Ecto neural progenitor cell (in vitro differentiated cells): Measurements from ENCODE around the gene SNRPD1.
"Not testable (repeated sequence)": the region's sequence is repeated elsewhere in the genome, so short reads cannot be mapped to it uniquely, and the experiment has no call there.

Experiments used
- DNase-seq: peaks from one replicate; pipeline ENCODE4 v3.0.0-alpha.2; 2018; ENCODE audit warnings: low spot score

SNRPD1 gene

DNA sequence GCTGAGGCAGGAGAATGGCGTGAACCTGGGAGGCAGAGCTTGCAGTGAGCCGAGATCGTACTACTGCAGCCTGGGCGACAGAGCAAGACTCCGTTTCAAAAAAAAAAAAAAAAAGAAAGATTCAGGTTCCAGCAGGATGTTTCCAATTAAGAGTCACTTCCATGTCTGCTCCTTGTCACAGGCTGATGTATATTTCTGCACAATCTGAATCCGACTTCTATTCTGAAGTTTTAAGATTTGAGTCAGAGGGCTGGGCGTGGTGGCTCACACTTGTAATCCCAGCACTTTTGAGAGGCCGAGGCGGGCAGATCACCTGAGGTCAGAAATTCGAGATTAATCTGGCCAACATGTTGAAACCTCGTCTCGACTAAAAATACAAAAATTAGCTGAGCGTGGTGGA lies 24.7 kb downstream of the SNRPD1 start:
- DNase-seq = no peak

DNA sequence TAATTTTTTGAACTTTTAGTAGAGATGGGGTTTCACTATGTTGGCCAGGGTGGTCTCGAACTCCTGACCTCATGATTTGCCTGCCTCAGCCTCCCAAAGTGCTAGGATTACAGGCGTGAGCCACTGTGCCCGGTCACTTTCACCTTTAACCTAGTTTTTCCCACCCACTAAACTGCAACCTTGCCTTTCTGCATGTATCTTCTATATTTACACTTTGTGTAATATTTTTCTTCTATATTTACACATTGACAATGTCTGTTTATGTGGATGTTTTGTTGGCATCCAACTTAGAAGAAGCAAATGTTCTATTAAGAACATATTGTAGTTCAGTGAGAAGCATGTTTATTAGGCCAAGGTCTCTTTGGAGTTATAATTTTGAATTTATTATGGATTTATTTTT lies 26.7 kb downstream of the SNRPD1 start:
- no peak for DNase-seq

DNA sequence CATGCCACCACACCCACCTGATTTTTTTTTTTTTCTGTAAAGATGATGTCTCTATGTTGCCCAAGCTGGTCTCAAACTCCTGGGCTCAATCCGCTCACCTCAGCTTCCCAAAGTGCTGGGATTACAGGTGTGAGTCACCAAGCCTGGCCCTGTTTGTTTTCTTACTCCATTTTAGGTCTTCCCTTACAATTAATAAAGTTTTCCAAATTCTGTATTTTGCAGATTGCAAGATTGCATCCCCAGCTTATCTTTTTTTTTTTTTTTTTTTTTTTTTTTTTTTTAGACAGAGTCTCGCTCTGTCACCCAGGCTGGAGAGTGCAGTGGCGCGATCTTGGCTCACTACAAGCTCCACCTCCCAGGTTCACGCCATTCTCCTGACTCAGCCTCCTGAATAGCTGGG lies 28.3 kb downstream of the SNRPD1 start:
- not testable (repeated sequence) for DNase-seq

DNA sequence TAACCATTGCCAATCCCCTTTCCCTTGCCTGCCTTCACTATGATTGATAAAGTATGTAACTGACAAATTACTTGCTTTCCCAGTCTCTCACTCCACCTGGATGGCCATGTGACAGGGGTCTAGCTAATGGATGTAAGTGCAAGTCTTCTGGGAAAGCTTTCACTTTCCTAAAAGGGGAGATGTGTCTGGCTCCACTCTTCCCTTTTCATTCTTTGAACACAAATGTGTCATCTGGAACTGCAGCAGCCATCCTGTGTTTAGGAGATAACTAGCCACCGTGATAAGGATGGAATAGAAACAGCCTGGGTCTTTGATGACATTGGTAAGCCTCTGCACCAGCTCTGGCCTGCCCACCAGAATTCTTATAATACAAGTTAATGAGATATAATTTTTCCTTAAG lies 38.2 kb downstream of the SNRPD1 start:
- DNase-seq = no peak

DNA sequence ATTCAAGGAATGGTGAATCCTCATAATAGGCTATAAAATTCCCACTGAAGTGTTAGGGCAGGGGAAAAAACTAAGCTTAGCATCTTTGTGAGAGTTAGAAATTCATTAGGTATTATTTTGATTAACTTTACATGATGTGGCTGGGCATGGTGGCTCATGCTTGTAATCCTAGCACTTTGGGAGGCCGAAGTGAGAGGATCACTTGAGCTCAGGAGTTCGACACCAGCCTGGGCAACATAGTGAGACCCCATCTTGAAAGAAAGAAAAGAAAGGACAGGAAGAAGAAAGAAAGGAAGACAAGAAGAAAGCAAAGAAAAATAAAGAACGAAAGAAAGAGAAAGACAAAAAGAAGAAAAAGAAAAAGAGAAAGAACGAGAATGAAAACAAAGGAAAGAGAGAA lies 40.0 kb downstream of the SNRPD1 start:
- no peak for DNase-seq

DNA sequence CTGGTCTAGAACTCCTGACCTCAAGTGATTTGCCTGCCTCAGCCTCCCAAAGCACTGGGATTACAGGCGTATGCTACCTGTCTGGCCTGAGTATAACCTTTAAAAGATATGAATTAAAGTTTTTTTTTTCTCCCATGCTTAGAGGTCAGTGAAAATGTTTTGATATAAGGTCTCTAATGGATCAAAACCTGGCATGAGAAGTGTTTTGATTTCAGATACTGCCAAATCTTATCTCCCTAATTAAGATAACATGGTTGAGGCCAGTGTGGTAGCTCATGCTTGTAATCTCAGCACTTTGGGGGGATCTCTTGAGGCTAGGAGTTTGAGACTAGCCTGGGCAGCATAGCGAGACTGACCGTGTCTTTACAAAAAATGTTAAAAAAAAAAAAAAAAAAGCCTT lies 41.2 kb downstream of the SNRPD1 start:
- no peak for DNase-seq

DNA sequence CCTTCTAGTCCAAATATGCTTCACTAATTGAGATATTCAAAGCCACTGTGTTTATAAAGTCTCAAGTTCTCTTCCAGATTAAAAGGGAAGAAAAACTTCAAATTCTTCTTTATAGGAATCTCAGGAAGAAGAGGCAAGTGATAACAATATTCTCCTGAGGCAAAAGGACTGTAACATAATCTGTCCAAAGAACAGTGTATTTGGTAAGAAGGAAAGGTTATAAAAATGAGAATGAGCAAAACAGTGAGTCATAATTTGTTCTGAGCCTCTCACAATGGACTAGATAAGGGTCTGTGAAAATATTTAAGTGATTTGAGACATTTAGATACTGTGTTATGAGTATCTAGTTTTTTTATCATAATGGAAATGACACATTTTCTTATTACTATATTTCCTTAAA lies 44.3 kb downstream of the SNRPD1 start:
- no peak for DNase-seq

DNA sequence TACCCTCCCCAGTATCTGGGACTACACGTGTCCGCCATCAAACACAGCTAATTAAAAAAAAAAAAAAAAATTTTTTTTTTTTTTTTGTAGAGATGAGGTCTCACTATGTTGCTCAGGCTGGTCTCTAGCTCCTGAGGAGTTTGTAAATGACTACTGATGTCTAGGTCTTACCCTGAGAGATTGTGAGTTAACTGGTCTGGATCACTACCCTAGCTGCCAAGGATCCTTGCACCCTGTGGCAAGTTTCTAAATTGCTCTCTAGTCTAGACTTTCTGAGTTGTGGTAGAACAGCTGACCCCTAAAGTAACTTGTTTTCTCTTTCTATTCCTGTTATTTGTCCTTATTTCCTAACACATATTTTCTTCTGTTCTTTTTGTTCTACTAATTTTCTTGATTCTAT lies 48.0 kb downstream of the SNRPD1 start:
- DNase-seq = no peak

DNA sequence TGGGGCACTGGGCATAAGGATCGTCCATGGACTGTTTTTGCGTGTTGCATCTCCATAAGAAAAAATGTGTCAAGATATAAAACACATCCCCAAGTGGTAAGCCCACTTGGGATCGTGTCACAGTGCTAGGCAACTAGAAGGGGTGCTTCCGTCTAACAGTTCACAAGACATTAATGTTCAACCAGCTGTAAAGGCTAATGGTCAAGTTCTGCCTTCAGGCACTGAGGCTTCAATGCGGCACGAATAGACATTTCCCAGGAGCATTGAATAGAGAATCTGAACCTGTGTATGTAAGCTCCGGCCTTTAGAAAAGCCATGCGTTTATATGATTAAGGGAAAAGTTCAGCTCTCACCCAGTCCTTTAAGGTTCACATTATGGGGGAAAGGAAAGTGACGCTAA lies 50.5 kb downstream of the SNRPD1 start:
- DNase-seq = no peak

DNA sequence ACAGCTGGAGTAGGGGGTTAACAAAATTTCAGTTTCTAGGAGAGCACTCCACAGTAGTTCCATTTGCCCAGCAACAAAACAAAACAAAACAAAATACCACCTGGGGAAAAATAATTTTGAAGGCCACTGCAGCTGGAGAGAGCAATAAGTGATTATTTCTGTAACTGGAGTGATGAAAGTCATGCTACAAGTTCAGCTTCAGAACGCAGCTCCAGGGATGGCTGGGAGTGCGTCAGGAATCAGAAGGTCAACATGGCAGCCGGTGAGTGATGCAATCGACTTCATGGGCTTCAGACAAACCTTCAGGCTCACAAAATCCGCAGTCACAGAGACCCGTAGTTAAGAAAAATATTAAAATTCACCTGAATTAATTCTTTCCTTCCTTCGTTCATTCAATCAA lies 51.5 kb downstream of the SNRPD1 start:
- no peak for DNase-seq

DNA sequence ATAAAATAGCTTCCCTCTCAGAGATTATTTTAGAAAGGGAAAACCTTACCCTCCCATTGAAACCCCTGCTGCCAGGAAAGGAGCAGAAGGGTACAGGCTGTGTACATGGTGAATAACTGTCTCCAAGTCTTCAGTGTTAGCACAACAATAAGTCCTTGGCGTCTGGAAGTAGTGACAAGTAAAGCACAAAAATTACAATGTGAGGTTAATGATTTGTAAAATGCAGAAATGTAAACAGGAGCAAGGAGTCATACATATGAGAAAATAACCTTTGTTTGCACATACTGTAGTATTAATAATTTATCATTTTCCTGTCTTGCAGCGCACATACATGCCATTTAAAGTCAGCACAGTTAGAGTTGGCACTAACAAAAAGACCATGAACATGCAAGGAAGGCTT lies 52.0 kb downstream of the SNRPD1 start:
- DNase-seq = no peak

DNA sequence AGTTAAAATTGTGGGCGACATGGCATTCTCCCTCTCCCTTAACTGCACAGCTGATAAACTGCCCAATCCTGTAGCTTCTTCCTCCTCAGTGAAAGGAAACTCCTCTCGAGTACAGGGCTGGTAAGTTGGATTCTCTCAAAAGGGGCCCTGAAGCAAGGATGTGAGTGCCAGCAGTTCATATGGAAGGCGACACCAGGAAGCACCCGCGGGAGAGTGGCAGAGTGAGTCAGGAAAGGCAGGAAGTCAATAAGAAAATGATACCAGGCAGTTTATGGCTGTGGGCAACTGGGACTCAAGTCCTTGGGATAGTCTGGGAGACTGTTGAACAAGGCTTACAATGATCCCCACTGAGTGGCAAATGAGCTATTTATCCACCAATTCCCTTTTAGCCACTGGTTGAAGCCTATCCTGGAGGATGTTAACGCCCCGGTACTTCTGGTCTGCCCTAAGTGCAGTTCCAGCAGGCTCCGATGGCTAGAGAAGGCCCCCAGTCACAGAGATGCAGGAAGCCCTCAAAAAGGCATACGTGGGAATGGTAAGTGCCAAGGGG lies 57.7 kb downstream of the SNRPD1 start:
- no peak for DNase-seq

DNA sequence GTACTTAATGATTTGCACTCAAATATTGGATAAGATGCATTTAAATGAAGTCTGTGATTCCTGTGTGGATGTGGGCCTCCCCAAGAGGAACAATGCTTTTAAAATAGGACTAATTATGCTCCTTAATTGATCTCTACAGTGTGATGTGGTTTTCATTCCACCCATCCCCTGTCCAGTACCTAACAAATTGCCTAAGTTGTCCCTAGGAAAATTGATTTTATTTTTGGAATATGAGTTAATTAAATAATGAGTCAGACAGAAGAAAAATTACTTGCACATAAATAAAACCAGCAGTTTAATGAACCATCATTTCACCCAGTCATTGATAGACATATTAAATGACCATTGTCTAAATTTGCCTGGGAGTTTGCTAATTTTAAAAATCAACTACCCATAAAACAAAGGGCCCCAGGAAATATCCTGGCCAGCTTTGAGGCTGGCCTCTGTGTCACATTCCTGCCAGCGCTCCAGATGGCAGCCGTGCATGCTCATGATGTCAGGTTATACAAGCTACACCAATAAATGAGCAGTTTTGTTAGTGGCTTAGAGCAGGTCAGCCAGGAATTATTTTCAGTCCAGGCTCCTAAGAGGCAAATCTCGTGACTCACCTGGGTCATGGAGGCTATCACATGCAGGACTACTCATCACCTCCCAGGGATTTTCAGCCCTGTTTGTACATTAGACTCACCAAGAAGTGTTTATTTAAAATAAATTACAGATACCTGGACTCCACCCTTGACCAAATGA lies 60.6 kb downstream of the SNRPD1 start:
- no peak for DNase-seq

DNA sequence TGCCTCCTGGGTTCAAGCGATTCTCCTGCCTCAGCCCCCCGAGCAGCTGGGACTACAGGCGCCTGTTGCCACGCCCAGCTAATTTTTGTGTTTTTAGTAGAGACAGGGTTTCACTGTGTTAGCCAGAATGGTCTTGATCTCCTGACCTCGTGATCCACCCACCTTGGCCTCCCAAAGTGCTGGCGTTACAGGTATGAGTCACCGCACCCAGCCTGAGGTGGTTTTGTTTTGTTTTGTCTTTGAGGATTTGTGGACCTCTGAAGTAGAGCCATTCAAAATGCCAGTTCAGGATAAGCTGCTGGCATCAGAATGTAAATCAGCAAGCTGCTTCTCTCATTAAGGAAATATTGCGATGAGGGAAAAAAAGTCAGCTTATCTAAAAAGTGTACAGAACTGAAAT lies 63.2 kb downstream of the SNRPD1 start:
- not testable (repeated sequence) for DNase-seq

DNA sequence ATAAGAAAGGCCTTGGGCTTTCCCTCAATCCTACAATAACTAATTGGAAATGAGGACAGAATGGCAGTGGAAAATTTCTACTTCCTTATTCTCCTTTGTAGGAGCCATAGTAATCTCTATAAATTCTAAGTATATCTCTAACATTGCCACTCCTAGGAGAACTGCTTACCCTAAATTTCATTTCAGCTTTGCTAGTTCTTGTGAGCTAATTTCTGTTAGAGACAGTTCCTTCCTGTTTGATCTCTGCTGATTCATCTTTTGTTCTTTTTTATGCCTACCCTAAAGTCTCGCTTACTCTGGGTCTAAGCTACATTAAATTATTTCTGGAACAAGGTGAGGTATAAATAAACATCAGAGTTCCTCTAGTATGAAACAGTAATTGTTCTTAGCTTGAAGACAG lies 66.7 kb downstream of the SNRPD1 start:
- DNase-seq = no peak

DNA sequence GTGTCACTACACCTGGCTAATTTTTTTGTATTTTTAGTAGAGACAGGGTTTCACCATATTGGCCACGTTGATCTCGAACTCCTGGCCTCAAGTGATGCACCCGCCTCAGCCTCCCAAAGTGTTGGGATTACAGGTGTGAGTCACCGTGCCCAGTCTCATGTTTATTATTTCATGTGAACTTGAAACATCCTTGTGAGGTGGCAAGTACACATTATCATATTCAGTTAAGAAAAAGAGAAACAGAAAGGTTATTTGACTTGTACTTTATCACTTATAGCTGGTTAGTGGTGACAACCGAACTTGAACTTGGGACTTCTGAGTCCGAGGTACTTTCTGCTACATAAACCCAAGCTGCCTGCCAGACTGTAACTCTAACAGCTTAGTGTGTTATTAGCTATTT lies 68.0 kb downstream of the SNRPD1 start:
- no peak for DNase-seq

DNA sequence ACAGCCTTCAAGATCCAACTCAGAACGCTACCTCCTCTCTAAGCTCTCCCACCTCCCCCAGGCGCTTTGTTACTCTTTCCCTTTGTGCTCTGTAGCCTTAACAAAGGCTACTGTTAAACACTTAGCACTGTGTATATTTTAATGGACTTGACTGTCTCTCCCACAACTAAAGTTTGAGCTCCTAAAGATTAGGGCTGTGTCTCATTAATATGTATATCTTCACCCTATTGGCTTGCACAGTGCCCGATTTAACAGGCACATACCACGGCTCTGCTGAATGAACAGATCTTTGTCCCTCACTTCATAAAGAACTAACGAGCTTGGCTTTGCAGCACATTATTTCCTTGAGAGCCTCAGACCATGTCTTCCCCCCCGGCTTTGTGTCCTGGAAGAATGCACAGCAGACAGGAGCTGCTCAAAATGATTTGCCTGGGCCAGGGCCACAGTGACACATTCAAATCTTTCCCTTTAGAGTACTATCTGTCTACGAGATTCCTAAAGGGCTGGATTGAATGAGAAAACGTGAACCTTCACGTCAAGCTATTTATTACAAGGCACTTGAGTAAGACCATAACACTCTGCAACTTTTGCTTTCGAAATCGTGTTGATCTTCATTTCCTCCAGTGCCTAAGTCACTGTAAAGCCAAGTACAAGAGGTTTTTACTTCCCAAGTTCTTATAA lies 70.4 kb downstream of the SNRPD1 start:
- no peak for DNase-seq
